GM15510 (cell line): ENCODE data around the gene EFNB2.

Source experiments
- POLR2A ChIP-seq: IDR thresholded peaks from 3 replicates; pipeline ENCODE4 v1.6.1; 2011; ENCODE audit warnings: borderline replicate concordance; ENCODE audit not compliant: insufficient read length; ENCODE audit errors: extremely low read depth

The EFNB2 gene

GRCh38 chr13:106561551-106562170 lies 26.2 kb upstream of the EFNB2 start:
- no peak for TF ChIP-seq POLR2A

GRCh38 chr13:106560821-106561220 lies 25.4 kb upstream of the EFNB2 start:
- no peak for TF ChIP-seq POLR2A

GRCh38 chr13:106558527-106558926 lies 23.1 kb upstream of the EFNB2 start:
- no peak for TF ChIP-seq POLR2A

- no peak for TF ChIP-seq POLR2A
These were observed 20.3 kb upstream of the EFNB2 start for GRCh38 chr13:106555631-106556328.

- no peak for TF ChIP-seq POLR2A
These were observed 16.3 kb upstream of the EFNB2 start for GRCh38 chr13:106551751-106552150.

GRCh38 chr13:106551350-106551749 lies 15.9 kb upstream of the EFNB2 start:
- TF ChIP-seq POLR2A = no peak

GRCh38 chr13:106550570-106551135 lies 15.2 kb upstream of the EFNB2 start:
- TF ChIP-seq POLR2A = no peak

GRCh38 chr13:106548064-106548696 lies 12.7 kb upstream of the EFNB2 start:
- TF ChIP-seq POLR2A = no peak

GRCh38 chr13:106541826-106542225 lies 6.4 kb upstream of the EFNB2 start:
- TF ChIP-seq POLR2A = no peak

- no peak for TF ChIP-seq POLR2A
These were observed 5.2 kb upstream of the EFNB2 start for GRCh38 chr13:106540613-106541012.

GRCh38 chr13:106537521-106537920 lies 2.1 kb upstream of the EFNB2 start:
- no peak for TF ChIP-seq POLR2A

- no peak for TF ChIP-seq POLR2A
These were observed 977 bp upstream of the EFNB2 start for GRCh38 chr13:106536244-106537034.

GRCh38 chr13:106534639-106535551 lies 567 bp downstream of the EFNB2 start:
- TF ChIP-seq POLR2A = no peak
